ENCODE measurements around the gene TBC1D5.

GRCh38 chr3:17747890-17748247 lies 5.4 kb upstream of the TBC1D5 start:
- TF ChIP-seq EZH2 (IDR thresholded peaks at IDR 0.05; ENCODE audit: borderline replicate concordance, insufficient read depth, low read depth, low read length, poor library complexity, severe bottlenecking): no peak
- no peak for TF ChIP-seq CTCF (IDR thresholded peaks at IDR 0.05)

Data from B cell (primary cell).